Immature natural killer cell (primary cell): ENCODE measurements around the gene CACNG7. TPM values are rescaled to one million over a fixed set of nuclear protein-coding genes. Genes with fewer than 3 reads are reported as not detected.
"Not testable (repeated sequence)": the region's sequence is repeated elsewhere in the genome, so short reads cannot be mapped to it uniquely, and the experiment has no call there.

ENCODE experiments used
- DNase-seq, 3 donors: peaks; one replicate each; pipeline ENCODE4 v3.0.0; 2022; ENCODE audit warnings: mixed read lengths in 1 of 3
- H3K27ac Mint-ChIP-seq, 6 donors: one replicate each; pipeline ENCODE4 v1.8.0; 2020; ENCODE audit warnings: mixed read lengths in 6 of 6, mild to moderate bottlenecking in 5 of 6, inconsistent platforms in 4 of 6, moderate library complexity in 3 of 6
- H3K27me3 Mint-ChIP-seq, 3 donors: one replicate each; pipeline ENCODE4 v1.8.0; 2020 to 2021; ENCODE audit warnings: low read depth in 3 of 3, mild to moderate bottlenecking in 3 of 3, mixed read lengths in 3 of 3, moderate library complexity in 3 of 3, inconsistent platforms in 1 of 3
- H3K36me3 Mint-ChIP-seq, 3 donors: one replicate each; pipeline ENCODE4 v1.8.0; 2020; ENCODE audit warnings: mixed read lengths in 3 of 3, inconsistent platforms in 2 of 3, mild to moderate bottlenecking in 2 of 3
- H3K4me1 Mint-ChIP-seq, 2 donors: one replicate each; pipeline ENCODE4 v1.8.0; 2020; ENCODE audit warnings: inconsistent platforms in 2 of 2, mild to moderate bottlenecking in 2 of 2, mixed read lengths in 2 of 2, moderate library complexity in 1 of 2
- H3K4me3 Mint-ChIP-seq, 5 donors: one replicate each; pipeline ENCODE4 v1.8.0; 2020; ENCODE audit warnings: mild to moderate bottlenecking in 5 of 5, mixed read lengths in 5 of 5, inconsistent platforms in 3 of 5, moderate library complexity in 3 of 5
- H3K9me3 Mint-ChIP-seq, 6 donors: one replicate each; pipeline ENCODE4 v1.8.0; 2020; ENCODE audit warnings: mild to moderate bottlenecking in 6 of 6, mixed read lengths in 6 of 6, inconsistent platforms in 4 of 6, moderate library complexity in 3 of 6
- polyA plus RNA-seq, 3 donors: library from polyadenylated mRNA; unstranded; fragments of 300-500 nt; fragmentation: Illumina TruSeq; gene quantifications; one replicate each; pipeline ENCODE4 v1.2.3, GENCODE V29; 2021

CACNG7 gene
- polyA plus RNA-seq, result not detected

- H3K9me3 Mint-ChIP-seq, result peaks cover 0 to 5% (median 0%) of the 10 kb centered on the region in 6 donors
- peaks cover 24 to 29% of the 10 kb centered on the region in 2 donors for H3K4me1 Mint-ChIP-seq
- peak within 1 kb of the TSS; percentile 33 to 70 (median 50) for H3K4me3 Mint-ChIP-seq
- H3K27me3 Mint-ChIP-seq, result peaks cover 18 to 42% (median 25%) of the 10 kb centered on the region in 3 donors
- no peak within 1 kb of the TSS for H3K27ac Mint-ChIP-seq
- peaks cover 4 to 6% (median 5%) of the 10 kb centered on the region in 3 donors for H3K36me3 Mint-ChIP-seq
- DNase-seq, result no peak
These were observed at the start of gene CACNG7 for GRCh38 chr19:53908935-53909415. TSS of gene CACNG7 (plus strand) at chr19:53909278. CDS start at chr19:53912832, 3,554 bp downstream.

- Mint-ChIP-seq H3K4me1 (peaks cover 28% of the 10 kb centered on the region in 2 donors), H3K27me3 (peaks cover 21 to 32% (median 22%) of the 10 kb centered on the region in 3 donors), H3K4me3 (peak overlapping the region in 1 of 5 donors; percentile 16), H3K9me3 (no peaks in the 10 kb centered on the region), H3K36me3 (peaks cover 0 to 3% (median 0%) of the 10 kb centered on the region in 3 donors), H3K27ac (peak overlapping the region in 5 of 6 donors; percentile 25 to 83 (median 48))
- no peak for DNase-seq
These were observed 44.7 kb upstream of the CACNG7 start for GRCh38 chr19:53864308-53864836.

- Mint-ChIP-seq H3K36me3 (peaks cover 0 to 3% (median 0%) of the 10 kb centered on the region in 3 donors), H3K27me3 (peaks cover 28 to 39% (median 28%) of the 10 kb centered on the region in 3 donors), H3K27ac (peak overlapping the region; percentile 76 to 100 (median 99)), H3K4me1 (peaks cover 31 to 33% of the 10 kb centered on the region in 2 donors), H3K9me3 (no peaks in the 10 kb centered on the region), H3K4me3 (peak overlapping the region; percentile 47 to 97 (median 93))
- DNase-seq, result no peak
These were observed 43.6 kb upstream of the CACNG7 start for GRCh38 chr19:53865523-53865917.

- H3K27me3 Mint-ChIP-seq, result peaks cover 31 to 41% (median 35%) of the 10 kb centered on the region in 3 donors
- DNase-seq, result peak; percentile 80 to 86 (median 83)
- peak overlapping the region; percentile 99 to 100 (median 99) for H3K27ac Mint-ChIP-seq
- H3K36me3 Mint-ChIP-seq, result peaks cover 0 to 3% (median 0%) of the 10 kb centered on the region in 3 donors
- peaks cover 37 to 38% of the 10 kb centered on the region in 2 donors for H3K4me1 Mint-ChIP-seq
- H3K9me3 Mint-ChIP-seq, result no peaks in the 10 kb centered on the region
- H3K4me3 Mint-ChIP-seq, result peak overlapping the region; percentile 93 to 97 (median 96)
These were observed 42.9 kb upstream of the CACNG7 start for GRCh38 chr19:53865918-53866864.

- Mint-ChIP-seq H3K4me1 (peaks cover 42 to 44% of the 10 kb centered on the region in 2 donors), H3K4me3 (peak overlapping the region; percentile 93 to 97 (median 96)), H3K27me3 (peaks cover 34 to 45% (median 40%) of the 10 kb centered on the region in 3 donors), H3K9me3 (no peaks in the 10 kb centered on the region), H3K27ac (peak overlapping the region; percentile 99 to 100 (median 99)), H3K36me3 (peaks cover 0 to 3% (median 0%) of the 10 kb centered on the region in 3 donors)
- DNase-seq, result no peak
These were observed 42.2 kb upstream of the CACNG7 start for GRCh38 chr19:53866865-53867224.

GRCh38 chr19:53867225-53868090 lies 41.6 kb upstream of the CACNG7 start, which contains the start of gene MYADM:
TSS of gene MYADM (plus strand) at chr19:53867883. CDS start at chr19:53873530, 5,647 bp downstream.
- Mint-ChIP-seq H3K36me3 (peaks cover 0 to 3% (median 0%) of the 10 kb centered on the region in 3 donors), H3K27ac (peak within 1 kb of the TSS; percentile 99 to 100 (median 99)), H3K4me1 (peaks cover 42 to 44% of the 10 kb centered on the region in 2 donors), H3K4me3 (peak within 1 kb of the TSS; percentile 93 to 97 (median 96)), H3K9me3 (no peaks in the 10 kb centered on the region), H3K27me3 (peaks cover 34 to 47% (median 40%) of the 10 kb centered on the region in 3 donors)
- peak; percentile 100 for DNase-seq

GRCh38 chr19:53868091-53868891 lies 40.8 kb upstream of the CACNG7 start:
- peaks cover 44 to 45% of the 10 kb centered on the region in 2 donors for H3K4me1 Mint-ChIP-seq
- DNase-seq, result peak in 2 of 3 donors; percentile 44 to 55
- H3K27me3 Mint-ChIP-seq, result peaks cover 34 to 49% (median 47%) of the 10 kb centered on the region in 3 donors
- H3K36me3 Mint-ChIP-seq, result peaks cover 0 to 5% (median 4%) of the 10 kb centered on the region in 3 donors
- no peaks in the 10 kb centered on the region for H3K9me3 Mint-ChIP-seq
- peak overlapping the region; percentile 93 to 100 (median 99) for H3K27ac Mint-ChIP-seq
- H3K4me3 Mint-ChIP-seq, result peak overlapping the region; percentile 93 to 97 (median 96)

GRCh38 chr19:53868892-53869804 lies 39.9 kb upstream of the CACNG7 start:
- Mint-ChIP-seq H3K36me3 (peaks cover 7 to 13% (median 8%) of the 10 kb centered on the region in 3 donors), H3K27me3 (peaks cover 40 to 57% (median 50%) of the 10 kb centered on the region in 3 donors), H3K4me1 (peaks cover 51 to 52% of the 10 kb centered on the region in 2 donors), H3K27ac (peak overlapping the region; percentile 92 to 100 (median 96)), H3K4me3 (peak overlapping the region; percentile 93 to 97 (median 96)), H3K9me3 (no peaks in the 10 kb centered on the region)
- peak; percentile 94 to 95 (median 94) for DNase-seq

GRCh38 chr19:53869805-53870484 lies 39.1 kb upstream of the CACNG7 start:
- Mint-ChIP-seq H3K27me3 (peaks cover 48 to 60% (median 55%) of the 10 kb centered on the region in 3 donors), H3K4me1 (peaks cover 59 to 60% of the 10 kb centered on the region in 2 donors), H3K36me3 (peaks cover 15 to 20% (median 16%) of the 10 kb centered on the region in 3 donors), H3K27ac (peak overlapping the region; percentile 86 to 100 (median 94)), H3K4me3 (peak overlapping the region; percentile 83 to 97 (median 95))
- H3K9me3 Mint-ChIP-seq, DNase-seq: not testable (repeated sequence)

- Mint-ChIP-seq H3K4me3 (peak overlapping the region; percentile 44 to 72 (median 65)), H3K9me3 (no peaks in the 10 kb centered on the region), H3K4me1 (peaks cover 60 to 61% of the 10 kb centered on the region in 2 donors), H3K27me3 (peaks cover 48 to 60% (median 54%) of the 10 kb centered on the region in 3 donors), H3K36me3 (peaks cover 15 to 20% (median 17%) of the 10 kb centered on the region in 3 donors), H3K27ac (peak overlapping the region; percentile 83 to 94 (median 88))
- DNase-seq, result no peak
These were observed 38.6 kb upstream of the CACNG7 start for GRCh38 chr19:53870485-53870844.

- Mint-ChIP-seq H3K4me3 (peak overlapping the region; percentile 14 to 72 (median 25)), H3K27me3 (peaks cover 46 to 59% (median 48%) of the 10 kb centered on the region in 3 donors), H3K36me3 (peaks cover 15 to 22% (median 20%) of the 10 kb centered on the region in 3 donors), H3K4me1 (peaks cover 51 to 53% of the 10 kb centered on the region in 2 donors), H3K27ac (peak overlapping the region; percentile 83 to 94 (median 88)), H3K9me3 (no peaks in the 10 kb centered on the region)
- no peak for DNase-seq
These were observed 37.6 kb upstream of the CACNG7 start for GRCh38 chr19:53871454-53871853.
